IMR-90 (cell line): ENCODE data around the gene TM7SF3. TPM values are rescaled to one million over a fixed set of nuclear protein-coding genes. Genes with fewer than 3 reads are reported as not detected.

Experiments
- ATAC-seq: fragments of 200-7000 bp; cut with Tn5 transposase; 2 replicates; pipeline ENCODE4 v1.9.1; 2020; ENCODE audit warnings: low read depth, mild to moderate bottlenecking, moderate library complexity
- BruUV-seq: library from RNA; stranded (reverse); fragments of 400-500 nt; replicated peaks from 2 replicates; lab custom pipeline; 2021; lab: Mats Ljungman, UMichigan
- CTCF ChIA-PET: fragments of 300-600 bp; formaldehyde crosslinking; extraction: SDS; loops from one replicate; lab custom pipeline; 2021; ENCODE audit warnings: antibody characterized with exemption; lab: Yijun Ruan, JAX
- POLR2A ChIA-PET: fragments of 300-600 bp; sonication (Branson Sonifier 250); formaldehyde crosslinking; loops from one replicate; lab custom pipeline; 2022; ENCODE audit warnings: antibody characterized with exemption; ENCODE audit not compliant: unreplicated experiment; lab: Charles Lee
- DNase-seq: peaks from one replicate; pipeline ENCODE4 v3.0.0; 2013
- H2AFZ ChIP-seq: replicated peaks from 2 replicates; pipeline ENCODE3; 2013; ENCODE audit warnings: low read length, mild to moderate bottlenecking; ENCODE audit not compliant: poor library complexity
- H2AK5ac ChIP-seq: 2 replicates; pipeline ENCODE4 v1.6.1; 2013; ENCODE audit warnings: low read depth, low read length, inconsistent platforms
- H2AK9ac ChIP-seq: replicated peaks from 2 replicates; pipeline ENCODE3; 2013; ENCODE audit warnings: mild to moderate bottlenecking, low read depth, low read length, moderate library complexity; ENCODE audit not compliant: poor library complexity
- H2BK120ac ChIP-seq: 2 replicates; pipeline ENCODE4 v1.6.1; 2013; ENCODE audit warnings: low read depth, low read length, inconsistent platforms
- H2BK15ac ChIP-seq: 3 replicates; pipeline ENCODE4 v1.6.1; 2013; ENCODE audit warnings: low read depth, low read length, inconsistent platforms
- H2BK20ac ChIP-seq: 2 replicates; pipeline ENCODE4 v1.6.1; 2013; ENCODE audit warnings: low read depth, mild to moderate bottlenecking, inconsistent platforms, low read length, moderate library complexity
- H2BK5ac ChIP-seq: 2 replicates; pipeline ENCODE4 v1.6.1; 2013; ENCODE audit warnings: mild to moderate bottlenecking, low read depth, low read length, inconsistent platforms; ENCODE audit not compliant: poor library complexity, severe bottlenecking
- H3K14ac ChIP-seq: replicated peaks from 2 replicates; pipeline ENCODE4 v1.6.1; 2013; ENCODE audit warnings: low read depth, low read length, inconsistent platforms
- H3K18ac ChIP-seq: 2 replicates; pipeline ENCODE4 v1.6.1; 2013; ENCODE audit warnings: low read depth, low read length, control low read depth
- H3K23ac ChIP-seq: 2 replicates; pipeline ENCODE4 v1.6.1; 2013; ENCODE audit warnings: low read depth, low read length, inconsistent platforms
- H3K27ac ChIP-seq: 2 replicates; pipeline ENCODE4 v1.5.1; 2013; ENCODE audit warnings: mild to moderate bottlenecking, control low read depth, low read length; ENCODE audit not compliant: insufficient read depth
- H3K27me3 ChIP-seq: 2 replicates; pipeline ENCODE4 v1.6.1; 2013; ENCODE audit warnings: low read length; ENCODE audit not compliant: control insufficient read depth, insufficient read depth
- H3K36me3 ChIP-seq: 2 replicates; pipeline ENCODE4 v1.6.1; 2013; ENCODE audit warnings: low read length, mixed read lengths; ENCODE audit not compliant: control insufficient read depth, insufficient read depth
- H3K4ac ChIP-seq: 2 replicates; pipeline ENCODE4 v1.6.1; 2013; ENCODE audit warnings: low read depth, low read length, inconsistent platforms
- H3K4me1 ChIP-seq: 2 replicates; pipeline ENCODE4 v1.6.1; 2013; ENCODE audit warnings: low read length, mixed read lengths; ENCODE audit not compliant: control insufficient read depth, insufficient read depth
- H3K4me2 ChIP-seq: 2 replicates; pipeline ENCODE4 v1.6.1; 2013; ENCODE audit warnings: low read depth, mild to moderate bottlenecking, control low read depth, low read length, moderate library complexity
- H3K4me3 ChIP-seq: 2 replicates; pipeline ENCODE4 v1.5.1; 2013; ENCODE audit warnings: low read depth, mild to moderate bottlenecking, control low read depth, low read length, moderate library complexity; ENCODE audit not compliant: insufficient read depth
- H3K56ac ChIP-seq: 2 replicates; pipeline ENCODE4 v1.6.1; 2013; ENCODE audit warnings: low read length, inconsistent platforms; ENCODE audit not compliant: insufficient read depth; ENCODE audit errors: extremely low read depth
- H3K79me1 ChIP-seq, 2 experiments: 2 replicates each; pipeline ENCODE4 v1.6.1; 2013; ENCODE audit warnings: low read length in 2 of 2, inconsistent platforms in 1 of 2, low read depth in 1 of 2
- H3K9ac ChIP-seq: 2 replicates; pipeline ENCODE4 v1.6.1; 2013; ENCODE audit warnings: low read depth, low read length, control low read depth
- H3K9me1 ChIP-seq: 2 replicates; pipeline ENCODE4 v1.6.1; 2013; ENCODE audit warnings: low read length, inconsistent platforms; ENCODE audit not compliant: insufficient read depth
- H3K9me3 ChIP-seq: 2 replicates; pipeline ENCODE4 v1.6.1; 2013; ENCODE audit warnings: low read length; ENCODE audit not compliant: control insufficient read depth, insufficient read depth
- H4K20me1 ChIP-seq: 2 replicates; pipeline ENCODE4 v1.6.1; 2013; ENCODE audit warnings: low read length, inconsistent platforms; ENCODE audit not compliant: insufficient read depth
- H4K5ac ChIP-seq: 2 replicates; pipeline ENCODE4 v1.6.1; 2013; ENCODE audit warnings: mild to moderate bottlenecking, low read depth, low read length, control low read depth
- H4K8ac ChIP-seq, 2 experiments: 2 replicates each; pipeline ENCODE4 v1.6.1; 2013; ENCODE audit warnings: low read depth in 2 of 2, low read length in 2 of 2, control low read depth in 1 of 2, inconsistent platforms in 1 of 2
- H4K91ac ChIP-seq: 2 replicates; pipeline ENCODE4 v1.6.1; 2013; ENCODE audit warnings: low read depth, low read length, inconsistent platforms; ENCODE audit not compliant: insufficient read depth
- BHLHE40 ChIP-seq: fragments of 150-350 bp; IDR thresholded peaks from 2 replicates; pipeline ENCODE4 v1.6.1; 2016; ENCODE audit warnings: mild to moderate bottlenecking, low read depth, low read length
- CEBPB ChIP-seq: IDR thresholded peaks from 2 replicates; pipeline ENCODE4 v1.6.1; 2012; ENCODE audit warnings: low read depth, low read length, improper control_type of control experiment
- CHD1 ChIP-seq: IDR thresholded peaks from 2 replicates; pipeline ENCODE4 v1.6.1; 2012; ENCODE audit warnings: low read depth, low read length, improper control_type of control experiment
- FOS ChIP-seq: fragments of 150-350 bp; IDR thresholded peaks from 2 replicates; pipeline ENCODE4 v1.6.1; 2016; ENCODE audit warnings: low read depth, low read length
- MAFK ChIP-seq: IDR thresholded peaks from 2 replicates; pipeline ENCODE4 v1.6.1; 2012; ENCODE audit warnings: low read depth, low read length, improper control_type of control experiment
- MAZ ChIP-seq: IDR thresholded peaks from 2 replicates; pipeline ENCODE4 v1.6.1; 2012; ENCODE audit warnings: low read depth, mild to moderate bottlenecking, low read length, improper control_type of control experiment, moderate library complexity, borderline replicate concordance
- MXI1 ChIP-seq: IDR thresholded peaks from 2 replicates; pipeline ENCODE4 v1.6.1; 2012; ENCODE audit warnings: low read depth, mild to moderate bottlenecking, low read length, moderate library complexity, borderline replicate concordance
- POLR2A ChIP-seq: IDR thresholded peaks from 2 replicates; pipeline ENCODE4 v1.6.1; 2012; ENCODE audit warnings: mild to moderate bottlenecking, low read depth, low read length
- RAD21 ChIP-seq: IDR thresholded peaks from 2 replicates; pipeline ENCODE4 v1.6.1; 2012; ENCODE audit warnings: low read length, improper control_type of control experiment
- RFX5 ChIP-seq: IDR thresholded peaks from 2 replicates; pipeline ENCODE4 v1.8.0; 2012; ENCODE audit warnings: low read depth, mild to moderate bottlenecking, low read length, moderate library complexity
- SMC3 ChIP-seq: fragments of 150-350 bp; IDR thresholded peaks from 2 replicates; pipeline ENCODE4 v1.6.1; 2016; ENCODE audit warnings: low read depth, mild to moderate bottlenecking, antibody characterized with exemption, low read length, moderate library complexity
- WGBS, 2 experiments: methylation state at CpG; one replicate each; pipeline versions ENCODE4 v1.1.5 to v1.1.7; 2013; ENCODE audit warnings: missing lambda C conversion rate in 2 of 2; ENCODE audit not compliant: insufficient read length in 1 of 2; ENCODE audit errors: extremely low coverage in 2 of 2; 5-methylcytosine and 5-hydroxymethylcytosine counted together
- dilution Hi-C: fragments of 300-500 bp; cut with HindIII; formaldehyde crosslinking; loops from one replicate; pipeline ENCODE4 v1.14.3; 2018; ENCODE audit warnings: low sequenced_read_pairs; ENCODE audit not compliant: unreplicated experiment
- in situ Hi-C: fragments of 300-500 bp; cut with MboI; formaldehyde crosslinking; loops from 3 replicates; pipeline ENCODE4 v1.14.3; 2019; ENCODE audit warnings: low sequenced_read_pairs, inconsistent platforms, mixed read lengths
- intact Hi-C: fragments of 100-400 bp; cut with micrococcal nuclease; formaldehyde crosslinking; loops from 2 replicates; pipeline ENCODE4 v1.10.0; 2022
- polyA plus RNA-seq, 3 experiments: library from polyadenylated mRNA; depleted of rRNA; stranded (reverse); fragments of >200 nt; gene quantifications; 2 replicates each; pipeline ENCODE4 v1.2.3, GENCODE V29; 2012; ENCODE audit warnings: low replicate concordance in 1 of 3
- total RNA-seq: library from RNA; depleted of rRNA; stranded (reverse); fragments of >200 nt; gene quantifications from 2 replicates; pipeline ENCODE4 v1.2.3, GENCODE V29; 2012
- TF ChIP-seq, protein P1 (sequence below): fragments of 150-350 bp; IDR thresholded peaks from 2 replicates; pipeline ENCODE4 v1.6.1; 2017; ENCODE audit warnings: mild to moderate bottlenecking, antibody characterized with exemption, low read length, low read depth
- TF ChIP-seq, protein P2 (sequence below): fragments of 150-350 bp; IDR thresholded peaks from 2 replicates; pipeline ENCODE4 v1.6.1; 2016; ENCODE audit warnings: low read depth, mild to moderate bottlenecking, low read length, moderate library complexity, borderline replicate concordance
- TF ChIP-seq, protein P3 (sequence below): conservative IDR thresholded peaks from 2 replicates; pipeline ENCODE4 v1.5.1; 2012; ENCODE audit warnings: mild to moderate bottlenecking, low read depth, low read length, improper control_type of control experiment

The TM7SF3 gene
- total and polyA plus RNA-seq, 2 of the 4 experiments (the other 2 are of a cell fraction) = 35.3 to 46.6 TPM

DNA sequence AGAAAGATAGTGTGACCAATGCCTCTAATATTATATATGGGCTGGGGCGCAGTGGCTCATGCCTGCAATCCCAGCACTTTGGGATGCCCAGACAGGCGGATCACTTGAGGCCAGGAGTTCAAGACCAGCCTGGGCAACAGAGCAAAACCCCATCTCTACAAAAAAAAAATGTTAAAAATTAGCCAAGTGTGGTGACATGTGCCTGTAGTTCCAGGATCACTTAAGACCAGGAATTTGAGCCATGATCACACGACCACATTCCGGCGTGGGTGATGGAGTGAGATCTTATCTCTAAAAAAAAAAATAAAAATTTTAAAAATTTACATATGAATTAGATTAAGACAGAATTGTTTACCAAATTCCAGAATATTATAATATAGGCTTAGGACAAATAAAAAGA, 12.0 kb downstream of the TM7SF3 start:
- H2BK120ac ChIP-seq = no peak overlapping the region
- H2AK5ac ChIP-seq = no peak overlapping the region
- no peak overlapping the region for H3K9ac ChIP-seq
- no peak overlapping the region for H3K23ac ChIP-seq
- no peak overlapping the region for H3K4me3 ChIP-seq
- no peak overlapping the region for H2AK9ac ChIP-seq
- H3K79me1 ChIP-seq = peaks cover 6 to 22% of the 10 kb centered on the region in 2 experiments
- no peak overlapping the region for H4K8ac ChIP-seq
- H4K5ac ChIP-seq = no peak overlapping the region
- TF ChIP-seq MAZ (no peak), MXI1 (no peak), CEBPB (no peak), MAFK (no peak), POLR2A (no peak), SMC3 (no peak), CHD1 (no peak), RAD21 (no peak), BHLHE40 (no peak), FOS (no peak), RFX5 (no peak)
- TF ChIP-seq, protein P1, sequence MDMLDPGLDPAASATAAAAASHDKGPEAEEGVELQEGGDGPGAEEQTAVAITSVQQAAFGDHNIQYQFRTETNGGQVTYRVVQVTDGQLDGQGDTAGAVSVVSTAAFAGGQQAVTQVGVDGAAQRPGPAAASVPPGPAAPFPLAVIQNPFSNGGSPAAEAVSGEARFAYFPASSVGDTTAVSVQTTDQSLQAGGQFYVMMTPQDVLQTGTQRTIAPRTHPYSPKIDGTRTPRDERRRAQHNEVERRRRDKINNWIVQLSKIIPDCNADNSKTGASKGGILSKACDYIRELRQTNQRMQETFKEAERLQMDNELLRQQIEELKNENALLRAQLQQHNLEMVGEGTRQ = no peak
- TF ChIP-seq, protein P2, sequence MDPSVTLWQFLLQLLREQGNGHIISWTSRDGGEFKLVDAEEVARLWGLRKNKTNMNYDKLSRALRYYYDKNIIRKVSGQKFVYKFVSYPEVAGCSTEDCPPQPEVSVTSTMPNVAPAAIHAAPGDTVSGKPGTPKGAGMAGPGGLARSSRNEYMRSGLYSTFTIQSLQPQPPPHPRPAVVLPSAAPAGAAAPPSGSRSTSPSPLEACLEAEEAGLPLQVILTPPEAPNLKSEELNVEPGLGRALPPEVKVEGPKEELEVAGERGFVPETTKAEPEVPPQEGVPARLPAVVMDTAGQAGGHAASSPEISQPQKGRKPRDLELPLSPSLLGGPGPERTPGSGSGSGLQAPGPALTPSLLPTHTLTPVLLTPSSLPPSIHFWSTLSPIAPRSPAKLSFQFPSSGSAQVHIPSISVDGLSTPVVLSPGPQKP = no peak
- TF ChIP-seq, protein P3, sequence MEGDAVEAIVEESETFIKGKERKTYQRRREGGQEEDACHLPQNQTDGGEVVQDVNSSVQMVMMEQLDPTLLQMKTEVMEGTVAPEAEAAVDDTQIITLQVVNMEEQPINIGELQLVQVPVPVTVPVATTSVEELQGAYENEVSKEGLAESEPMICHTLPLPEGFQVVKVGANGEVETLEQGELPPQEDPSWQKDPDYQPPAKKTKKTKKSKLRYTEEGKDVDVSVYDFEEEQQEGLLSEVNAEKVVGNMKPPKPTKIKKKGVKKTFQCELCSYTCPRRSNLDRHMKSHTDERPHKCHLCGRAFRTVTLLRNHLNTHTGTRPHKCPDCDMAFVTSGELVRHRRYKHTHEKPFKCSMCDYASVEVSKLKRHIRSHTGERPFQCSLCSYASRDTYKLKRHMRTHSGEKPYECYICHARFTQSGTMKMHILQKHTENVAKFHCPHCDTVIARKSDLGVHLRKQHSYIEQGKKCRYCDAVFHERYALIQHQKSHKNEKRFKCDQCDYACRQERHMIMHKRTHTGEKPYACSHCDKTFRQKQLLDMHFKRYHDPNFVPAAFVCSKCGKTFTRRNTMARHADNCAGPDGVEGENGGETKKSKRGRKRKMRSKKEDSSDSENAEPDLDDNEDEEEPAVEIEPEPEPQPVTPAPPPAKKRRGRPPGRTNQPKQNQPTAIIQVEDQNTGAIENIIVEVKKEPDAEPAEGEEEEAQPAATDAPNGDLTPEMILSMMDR = no peak
- no peaks in the 10 kb centered on the region; the same call in 1 of the 2 replicates for H4K20me1 ChIP-seq
- ChIA-PET CTCF (interaction anchor here (0.6 kb wide), 1 partner anchor 1095 kb away, joined by 4 read pairs; no protein-coding TSS in a partner anchor), POLR2A (no interaction called here)
- dilution Hi-C loops (no loop called here), intact Hi-C loops (loop anchor here (5.0 kb wide), 1 partner anchor 40 kb away; no protein-coding TSS in a partner anchor), in situ Hi-C loops (no loop called here)
- H4K91ac ChIP-seq = no peak overlapping the region
- H2BK5ac ChIP-seq = no peak overlapping the region
- no peak overlapping the region for H3K14ac ChIP-seq
- H3K27ac ChIP-seq = no peak overlapping the region
- no peak overlapping the region for H3K4ac ChIP-seq
- DNase-seq = no peak
- BruUV-seq = no TSS peak
- no peak for ATAC-seq
- H3K4me2 ChIP-seq = no peak overlapping the region
- H2BK15ac ChIP-seq = no peak overlapping the region
- peaks cover 10% of the 10 kb centered on the region; the same call in 1 of the 2 replicates for H3K9me1 ChIP-seq
- no peaks in the 10 kb centered on the region for H3K27me3 ChIP-seq
- H3K4me1 ChIP-seq = no peaks in the 10 kb centered on the region
- H2BK20ac ChIP-seq = no peak overlapping the region
- H3K9me3 ChIP-seq = no peaks in the 10 kb centered on the region
- H3K36me3 ChIP-seq = 0 out of 2 replicates have a peak, but pooled peaks cover 3% of the 10 kb centered on the region
- no peak overlapping the region for H2AFZ ChIP-seq
- H3K18ac ChIP-seq = no peak overlapping the region
- H3K56ac ChIP-seq = no peak overlapping the region
- WGBS, 2 experiments = no CpG with 5 or more reads among the region's 5 CpGs
